Activated naive CD8-positive, alpha-beta T cell treated with anti-CD3 and anti-CD28 coated beads, Interleukin-2, amount 10 ng/mL, durations not matched to agents 7 days and 5 days (primary cell): Measurements from ENCODE around the gene ZNF575. TPM values are rescaled to one million over a fixed set of nuclear protein-coding genes. Genes with fewer than 3 reads are reported as not detected.

Source experiments
- ATAC-seq: fragments of 150-1000 bp; cut with Tn5 transposase; one replicate; pipeline ENCODE4 v1.10.0; 2021; ENCODE audit warnings: low read depth, moderate library complexity
- POLR2A ChIA-PET: fragments of 350-600 bp; sonication (Branson Sonifier 250); formaldehyde crosslinking; loops from one replicate; lab custom pipeline; 2021; ENCODE audit warnings: antibody characterized with exemption; lab: Charles Lee
- DNase-seq: peaks from one replicate; pipeline ENCODE4 v3.0.0; 2021
- H3K27ac Mint-ChIP-seq: one replicate; pipeline ENCODE4 v1.8.0; 2022; ENCODE audit warnings: mild to moderate bottlenecking, mixed read lengths
- H3K27me3 Mint-ChIP-seq: one replicate; pipeline ENCODE4 v1.8.0; 2022; ENCODE audit warnings: mild to moderate bottlenecking, moderate library complexity, mixed read lengths
- H3K36me3 Mint-ChIP-seq: one replicate; pipeline ENCODE4 v1.8.0; 2021; ENCODE audit warnings: mild to moderate bottlenecking, mixed read lengths
- H3K4me1 Mint-ChIP-seq: one replicate; pipeline ENCODE4 v1.8.0; 2021; ENCODE audit warnings: mixed read lengths
- H3K4me3 Mint-ChIP-seq: one replicate; pipeline ENCODE4 v1.8.0; 2022; ENCODE audit warnings: mild to moderate bottlenecking, moderate library complexity, mixed read lengths
- H3K9me3 Mint-ChIP-seq: one replicate; pipeline ENCODE4 v1.8.0; 2021; ENCODE audit warnings: mixed read lengths
- total RNA-seq, 2 experiments: library from RNA; stranded (reverse); gene quantifications; one replicate each; pipeline ENCODE4 v1.2.3, GENCODE V29; 2021

ZNF575 gene, protein sequence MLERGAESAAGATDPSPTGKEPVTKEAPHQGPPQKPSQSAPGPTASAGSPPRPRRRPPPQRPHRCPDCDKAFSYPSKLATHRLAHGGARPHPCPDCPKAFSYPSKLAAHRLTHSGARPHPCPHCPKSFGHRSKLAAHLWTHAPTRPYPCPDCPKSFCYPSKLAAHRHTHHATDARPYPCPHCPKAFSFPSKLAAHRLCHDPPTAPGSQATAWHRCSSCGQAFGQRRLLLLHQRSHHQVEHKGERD
- 1 to 10 TPM; 3.9 to 4.6 TPM for total RNA-seq

DNA sequence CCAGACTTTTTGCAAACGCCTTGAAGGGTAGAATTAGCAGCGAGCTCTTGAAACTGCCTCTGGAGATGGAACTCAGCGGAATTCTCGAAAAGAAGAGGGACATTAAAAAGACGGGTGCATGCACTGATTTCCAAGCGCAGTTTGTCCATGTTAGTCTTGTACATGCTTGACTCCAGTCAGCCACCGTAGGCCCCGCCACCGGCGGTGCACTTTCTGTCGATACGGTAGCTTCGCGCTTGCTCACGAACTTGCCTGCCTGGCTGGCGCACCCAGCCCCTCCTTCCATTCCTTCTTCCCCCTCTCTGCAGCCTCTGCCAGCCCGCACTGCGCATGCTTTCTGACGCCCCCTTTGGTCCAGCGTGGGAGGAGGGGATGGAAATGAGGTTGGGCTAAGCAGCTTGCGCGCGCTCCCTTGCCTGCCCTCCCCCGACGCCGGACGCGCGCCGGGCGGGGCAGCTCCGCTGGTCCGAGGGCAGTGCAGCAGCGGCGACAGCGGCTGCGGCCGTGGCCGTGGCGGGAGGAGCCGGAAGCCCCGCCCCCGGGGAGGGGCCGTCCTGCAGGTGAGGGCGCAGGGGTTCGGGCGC lies at the start of gene ZNF575:
Gene ZNF575 (plus strand): TSS at position 227 of the 584 bp plus-strand sequence. CDS start 1,235 bp downstream, outside the sequence.
- DNase-seq (peak; percentile 86), ATAC-seq (peak; percentile 64)
- POLR2A ChIA-PET, result interaction anchor here (1.1 to 3.7 kb wide), 15 partner anchors 8 to 135 kb away, joined by 3 to 22 read pairs (median 7); partner anchors contain the start of genes IRGQ, PHLDB3 and ZNF576
- Mint-ChIP-seq H3K4me1 (peaks cover 14% of the 10 kb centered on the region), H3K36me3 (peaks cover 3% of the 10 kb centered on the region), H3K4me3 (peak within 1 kb of the TSS; percentile 87), H3K9me3 (no peaks in the 10 kb centered on the region), H3K27me3 (no peaks in the 10 kb centered on the region), H3K27ac (peak within 1 kb of the TSS; percentile 97)

DNA sequence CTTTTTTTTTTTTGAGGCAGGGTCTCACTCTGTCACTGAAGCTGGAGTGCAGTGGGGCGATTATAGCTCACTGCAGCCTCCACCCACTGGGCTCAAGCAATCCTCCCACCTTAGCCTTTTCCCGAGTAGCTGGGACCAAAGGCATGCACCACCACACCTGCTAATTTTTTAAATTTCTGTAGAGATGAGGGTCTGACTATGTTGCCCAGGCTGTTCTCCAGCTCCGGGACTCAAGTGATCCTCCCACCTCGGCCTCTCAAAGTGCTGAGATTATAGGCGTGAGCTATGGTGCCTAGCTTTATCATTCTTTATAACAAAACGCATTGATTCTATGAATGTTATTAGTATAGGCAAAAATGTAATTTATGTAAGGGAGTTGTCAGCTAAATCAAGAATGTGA lies 49.7 kb upstream of the ZNF575 start:
- Mint-ChIP-seq H3K36me3 (peaks cover 3% of the 10 kb centered on the region), H3K4me1 (no peaks in the 10 kb centered on the region), H3K27ac (no peak overlapping the region), H3K27me3 (no peaks in the 10 kb centered on the region), H3K4me3 (no peak overlapping the region), H3K9me3 (no peaks in the 10 kb centered on the region)
- POLR2A ChIA-PET, result no interaction called here
- DNase-seq (no peak), ATAC-seq (no peak)

DNA sequence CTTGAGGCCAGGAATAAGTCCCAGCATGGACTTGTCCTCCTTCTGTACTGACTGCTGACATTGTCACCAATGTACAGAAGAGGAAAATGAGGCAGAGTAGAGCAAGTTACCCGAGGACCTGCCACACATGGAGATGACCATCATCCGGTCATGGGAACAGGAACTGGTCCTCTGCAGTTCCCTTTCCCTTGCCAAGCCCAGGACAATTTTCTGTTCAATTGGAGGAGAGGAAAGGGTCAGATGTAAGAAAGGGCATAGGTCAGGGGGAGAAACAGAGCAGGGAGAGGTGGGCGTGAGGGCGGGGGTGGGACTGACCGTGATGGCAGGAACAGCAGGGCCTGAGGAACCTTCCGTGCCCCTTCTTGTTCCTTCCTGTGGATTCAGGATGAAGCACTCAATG lies 47.0 kb upstream of the ZNF575 start:
- POLR2A ChIA-PET, result interaction anchor here (0.7 kb wide), 1 partner anchor 41 kb away, joined by 3 read pairs; no protein-coding TSS in a partner anchor
- Mint-ChIP-seq H3K27ac (no peak overlapping the region), H3K27me3 (no peaks in the 10 kb centered on the region), H3K4me1 (no peaks in the 10 kb centered on the region), H3K36me3 (peaks cover 5% of the 10 kb centered on the region), H3K4me3 (no peak overlapping the region), H3K9me3 (no peaks in the 10 kb centered on the region)
- DNase-seq (no peak), ATAC-seq (no peak)

DNA sequence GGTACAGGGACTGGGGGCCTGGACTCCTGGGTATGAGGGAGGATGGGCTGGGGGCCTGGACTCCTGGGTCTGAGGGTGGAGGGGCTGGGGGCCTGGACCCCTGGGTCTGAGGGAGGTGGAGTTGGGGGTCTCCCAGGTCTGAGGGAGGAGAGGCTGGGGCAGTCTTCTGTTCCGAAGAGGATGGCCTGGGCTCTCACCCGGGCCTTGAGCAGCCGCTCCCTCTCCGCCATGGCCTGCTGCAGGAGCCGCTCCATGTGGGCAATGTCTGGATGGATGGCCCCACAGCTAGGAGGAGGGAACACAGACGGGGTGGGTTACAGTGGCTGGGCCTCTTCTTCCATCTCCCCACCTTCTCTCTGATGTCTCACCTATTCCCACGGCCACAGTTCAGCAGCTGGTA lies 46.6 kb upstream of the ZNF575 start:
- Mint-ChIP-seq H3K36me3 (peaks cover 5% of the 10 kb centered on the region), H3K27ac (no peak overlapping the region)
- POLR2A ChIA-PET, result interaction anchor here (0.7 kb wide), 1 partner anchor 9 kb away, joined by 3 read pairs; no protein-coding TSS in a partner anchor

DNA sequence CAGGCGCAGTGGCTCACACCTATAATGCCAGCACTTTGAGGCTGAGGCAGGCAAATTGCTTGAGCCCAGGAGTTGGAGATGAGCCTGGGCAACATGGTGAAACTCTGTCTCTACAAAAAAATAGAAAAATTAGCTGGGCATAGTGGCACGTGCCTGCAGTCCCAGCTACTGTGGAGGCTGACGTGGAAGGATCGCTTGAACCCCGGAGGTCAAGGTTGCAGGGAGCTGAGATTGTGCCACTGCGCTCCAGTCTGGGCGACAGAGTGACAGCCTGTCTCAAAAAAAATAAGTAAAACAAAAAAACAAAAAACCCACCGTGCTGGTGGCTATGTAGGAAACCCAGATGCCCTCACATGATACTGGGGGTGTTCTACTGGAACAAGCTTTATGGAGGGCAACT lies 44.8 kb upstream of the ZNF575 start:
- Mint-ChIP-seq H3K36me3 (peaks cover 2% of the 10 kb centered on the region), H3K27me3 (no peaks in the 10 kb centered on the region), H3K4me3 (no peak overlapping the region), H3K9me3 (no peaks in the 10 kb centered on the region), H3K27ac (no peak overlapping the region), H3K4me1 (no peaks in the 10 kb centered on the region)
- POLR2A ChIA-PET, result no interaction called here
- no peak for ATAC-seq
- no peak for DNase-seq

More for the DNA sequence above, 46.6 kb upstream of the ZNF575 start:
- Mint-ChIP-seq H3K27me3 (no peaks in the 10 kb centered on the region), H3K9me3 (no peaks in the 10 kb centered on the region), H3K4me3 (no peak overlapping the region), H3K4me1 (no peaks in the 10 kb centered on the region)
- no peak for ATAC-seq
- DNase-seq, result no peak

DNA sequence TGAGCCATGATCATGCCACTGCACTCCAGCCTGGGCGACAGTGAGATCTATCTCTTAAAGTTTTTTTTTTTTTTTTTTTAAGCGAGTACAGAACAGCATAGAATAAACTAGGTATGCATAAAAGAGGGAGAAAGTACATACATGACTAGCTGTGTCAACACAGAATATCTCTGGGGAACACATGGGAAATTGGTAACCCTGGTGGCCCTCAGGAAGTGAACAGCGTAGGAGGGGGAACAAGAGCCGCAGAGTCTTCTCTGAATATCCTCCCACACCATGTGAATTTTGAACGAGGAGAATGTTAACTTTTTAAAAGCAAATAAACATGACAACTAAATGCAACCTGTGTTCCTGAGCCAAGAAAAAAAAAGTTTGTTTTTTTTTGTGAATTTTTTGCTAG lies 43.7 kb upstream of the ZNF575 start:
- H3K9me3 Mint-ChIP-seq, result no peaks in the 10 kb centered on the region
- no peak overlapping the region for H3K27ac Mint-ChIP-seq
- ATAC-seq (no peak), DNase-seq (no peak)
- no peaks in the 10 kb centered on the region for H3K27me3 Mint-ChIP-seq
- no peak overlapping the region for H3K4me3 Mint-ChIP-seq
- H3K4me1 Mint-ChIP-seq, result no peaks in the 10 kb centered on the region
- POLR2A ChIA-PET, result no interaction called here
- peaks cover 2% of the 10 kb centered on the region for H3K36me3 Mint-ChIP-seq

DNA sequence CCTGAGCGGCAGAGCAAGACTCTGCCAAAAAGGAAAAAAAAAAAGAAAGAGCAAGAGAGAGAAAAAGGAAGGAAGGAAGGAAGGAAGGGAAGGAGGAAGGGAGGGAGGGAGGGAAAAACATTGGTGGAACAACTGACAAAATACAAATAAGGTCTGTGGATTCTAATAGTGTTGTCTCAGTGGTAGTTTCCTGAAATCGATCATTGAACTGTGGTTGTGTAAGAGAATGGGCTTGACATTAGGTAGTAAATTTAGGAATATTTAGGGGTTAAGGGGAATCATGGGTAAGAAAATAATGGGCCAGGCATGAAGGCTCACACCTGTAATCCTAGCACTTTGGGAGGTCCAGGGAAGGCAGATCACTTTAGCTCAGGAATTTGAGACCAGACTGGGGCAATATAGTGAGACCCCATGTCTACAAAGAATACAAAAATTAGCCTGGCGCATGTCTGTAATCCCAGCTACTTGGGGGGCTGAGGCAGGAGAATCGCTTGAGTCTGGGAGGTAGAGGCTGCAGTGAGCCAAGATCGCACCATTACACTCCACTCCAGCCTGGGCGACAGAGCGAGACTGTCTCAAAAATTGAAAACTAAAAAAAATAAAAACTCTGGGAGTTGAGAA lies 42.9 kb upstream of the ZNF575 start:
- DNase-seq (no peak), ATAC-seq (no peak)
- no peaks in the 10 kb centered on the region for H3K4me1 Mint-ChIP-seq
- peaks cover 2% of the 10 kb centered on the region for H3K36me3 Mint-ChIP-seq
- no peak overlapping the region for H3K27ac Mint-ChIP-seq
- H3K27me3 Mint-ChIP-seq, result no peaks in the 10 kb centered on the region
- H3K4me3 Mint-ChIP-seq, result no peak overlapping the region
- POLR2A ChIA-PET, result no interaction called here
- no peaks in the 10 kb centered on the region for H3K9me3 Mint-ChIP-seq

DNA sequence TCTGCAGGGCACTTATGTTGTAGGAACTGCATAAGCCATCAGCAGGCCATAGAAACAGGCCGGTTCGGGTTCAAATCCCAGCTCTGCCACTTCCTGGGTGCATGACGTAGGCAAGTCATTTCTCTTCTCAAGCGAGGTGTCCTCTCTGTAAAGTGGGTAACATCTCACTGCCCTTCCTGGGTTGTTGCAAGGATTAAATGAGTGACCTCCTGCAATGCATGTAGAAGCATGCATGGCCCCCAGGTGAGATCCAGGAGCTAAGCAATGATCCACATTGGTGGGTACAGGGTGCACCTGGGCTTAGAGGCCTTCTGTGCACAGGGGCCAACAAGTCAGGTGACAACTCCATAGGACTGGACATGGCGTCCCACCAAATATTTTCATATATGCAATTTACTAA lies 42.2 kb upstream of the ZNF575 start:
- no peak for ATAC-seq
- POLR2A ChIA-PET, result no interaction called here
- Mint-ChIP-seq H3K9me3 (no peaks in the 10 kb centered on the region), H3K4me3 (no peak overlapping the region), H3K27ac (no peak overlapping the region), H3K36me3 (peaks cover 4% of the 10 kb centered on the region), H3K4me1 (no peaks in the 10 kb centered on the region), H3K27me3 (no peaks in the 10 kb centered on the region)
- no peak for DNase-seq

DNA sequence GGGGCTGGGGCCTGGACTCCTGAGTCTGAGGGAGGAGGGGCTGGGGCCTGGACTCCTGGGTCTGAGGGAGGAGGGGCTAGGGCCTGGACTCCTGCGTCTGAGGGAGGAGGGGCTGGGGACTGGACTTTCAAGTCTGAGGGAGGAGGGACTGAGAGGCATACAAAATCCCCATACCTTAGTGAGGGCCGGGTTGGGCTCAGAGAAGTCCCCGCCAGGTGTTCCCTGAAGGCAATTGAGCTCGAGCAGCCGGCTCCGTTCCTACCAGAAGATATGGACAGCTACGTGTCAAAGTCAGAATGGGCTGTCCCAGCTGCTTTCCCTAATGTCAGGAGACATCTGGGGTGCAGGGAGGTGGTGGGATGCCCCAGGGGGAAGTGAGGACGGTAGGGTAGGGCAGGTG lies 37.9 kb upstream of the ZNF575 start:
- Mint-ChIP-seq H3K4me3 (no peak overlapping the region), H3K27me3 (no peaks in the 10 kb centered on the region), H3K4me1 (peaks cover 2% of the 10 kb centered on the region), H3K9me3 (no peaks in the 10 kb centered on the region), H3K27ac (no peak overlapping the region), H3K36me3 (peaks cover 6% of the 10 kb centered on the region)
- ATAC-seq (no peak), DNase-seq (no peak)
- POLR2A ChIA-PET, result no interaction called here

DNA sequence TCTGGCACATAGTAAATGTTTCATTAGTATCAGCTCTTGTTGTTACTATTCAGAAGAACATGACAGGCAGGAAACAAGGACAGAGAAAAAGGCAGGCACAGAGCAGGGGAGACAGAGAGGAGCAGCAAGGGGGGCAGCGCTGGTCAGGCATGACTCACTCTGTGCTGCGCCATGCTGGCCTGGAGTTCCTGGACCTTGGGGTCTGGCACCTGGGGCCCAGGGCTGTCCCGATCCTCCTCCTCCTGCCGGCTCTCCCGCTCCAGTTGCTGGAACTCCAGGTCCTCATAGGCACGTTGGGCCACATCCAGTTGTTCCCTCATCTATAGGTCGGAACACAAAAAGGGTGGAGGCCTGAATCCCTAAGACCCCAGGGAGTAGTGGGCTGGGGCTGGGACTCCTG lies 36.0 kb upstream of the ZNF575 start:
- POLR2A ChIA-PET, result no interaction called here

DNA sequence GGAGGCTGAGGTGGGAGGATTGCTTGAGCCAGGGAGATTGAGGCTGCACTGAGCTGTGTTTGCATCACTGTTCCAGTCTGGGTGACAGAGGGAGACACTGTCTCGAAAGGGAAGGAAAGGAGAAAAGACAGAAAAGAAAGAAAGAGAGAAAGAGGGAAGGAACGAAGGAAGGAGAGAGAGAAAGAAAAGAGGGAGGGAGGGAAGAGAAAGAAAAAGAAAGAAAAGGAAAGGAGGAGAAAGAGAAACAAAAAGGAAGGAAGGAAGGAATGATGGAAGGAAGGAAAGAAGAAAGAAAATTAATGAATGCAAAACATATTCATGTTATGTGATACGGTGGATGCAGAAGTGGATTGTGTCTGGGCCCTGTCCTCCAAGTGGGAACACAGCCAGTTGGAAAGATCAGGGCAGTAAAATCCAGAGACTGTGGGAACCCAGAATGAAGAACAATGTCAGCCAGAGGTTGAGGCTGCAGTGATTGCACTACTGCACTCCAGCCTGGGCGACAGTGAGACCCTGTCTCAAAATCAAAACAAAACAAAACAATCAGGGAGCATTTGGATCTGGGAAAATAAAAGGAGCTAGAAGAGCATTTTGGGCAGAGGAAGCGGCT lies 34.6 kb upstream of the ZNF575 start:
- Mint-ChIP-seq H3K27ac (no peak overlapping the region), H3K27me3 (no peaks in the 10 kb centered on the region), H3K36me3 (peaks cover 9% of the 10 kb centered on the region), H3K4me1 (peaks cover 8% of the 10 kb centered on the region), H3K4me3 (no peak overlapping the region), H3K9me3 (no peaks in the 10 kb centered on the region)
- no peak for ATAC-seq
- DNase-seq, result no peak
- POLR2A ChIA-PET, result no interaction called here

More for the DNA sequence above, 36.0 kb upstream of the ZNF575 start:
- Mint-ChIP-seq H3K27me3 (no peaks in the 10 kb centered on the region), H3K36me3 (peaks cover 5% of the 10 kb centered on the region), H3K9me3 (no peaks in the 10 kb centered on the region), H3K4me3 (no peak overlapping the region), H3K27ac (no peak overlapping the region), H3K4me1 (peaks cover 2% of the 10 kb centered on the region)
- ATAC-seq, result no peak
- DNase-seq, result no peak

DNA sequence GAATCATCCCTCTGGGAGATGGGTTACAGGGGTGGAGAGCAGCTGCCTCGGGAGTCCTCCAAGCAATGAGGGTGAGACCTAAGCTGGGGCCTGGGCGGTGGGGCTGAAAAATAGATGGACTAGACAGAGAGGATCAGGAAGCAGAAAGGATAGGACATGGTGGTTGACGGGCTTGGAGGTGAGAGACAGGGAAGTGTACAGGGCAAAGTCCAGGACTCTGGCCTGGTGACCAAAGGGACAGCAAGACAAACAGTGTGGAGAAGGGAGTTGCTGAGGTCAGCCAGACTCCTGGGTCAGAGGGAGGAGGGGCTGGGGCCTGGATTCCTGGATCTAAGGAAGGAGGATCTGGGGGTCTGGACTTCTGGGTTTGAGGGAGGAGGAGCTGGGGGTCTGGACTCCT lies 33.9 kb upstream of the ZNF575 start:
- POLR2A ChIA-PET, result no interaction called here
- H3K9me3 Mint-ChIP-seq, result no peaks in the 10 kb centered on the region
- no peak overlapping the region for H3K4me3 Mint-ChIP-seq
- peaks cover 11% of the 10 kb centered on the region for H3K4me1 Mint-ChIP-seq
- DNase-seq (no peak), ATAC-seq (no peak)
- peaks cover 9% of the 10 kb centered on the region for H3K36me3 Mint-ChIP-seq
- H3K27ac Mint-ChIP-seq, result no peak overlapping the region
- no peaks in the 10 kb centered on the region for H3K27me3 Mint-ChIP-seq

DNA sequence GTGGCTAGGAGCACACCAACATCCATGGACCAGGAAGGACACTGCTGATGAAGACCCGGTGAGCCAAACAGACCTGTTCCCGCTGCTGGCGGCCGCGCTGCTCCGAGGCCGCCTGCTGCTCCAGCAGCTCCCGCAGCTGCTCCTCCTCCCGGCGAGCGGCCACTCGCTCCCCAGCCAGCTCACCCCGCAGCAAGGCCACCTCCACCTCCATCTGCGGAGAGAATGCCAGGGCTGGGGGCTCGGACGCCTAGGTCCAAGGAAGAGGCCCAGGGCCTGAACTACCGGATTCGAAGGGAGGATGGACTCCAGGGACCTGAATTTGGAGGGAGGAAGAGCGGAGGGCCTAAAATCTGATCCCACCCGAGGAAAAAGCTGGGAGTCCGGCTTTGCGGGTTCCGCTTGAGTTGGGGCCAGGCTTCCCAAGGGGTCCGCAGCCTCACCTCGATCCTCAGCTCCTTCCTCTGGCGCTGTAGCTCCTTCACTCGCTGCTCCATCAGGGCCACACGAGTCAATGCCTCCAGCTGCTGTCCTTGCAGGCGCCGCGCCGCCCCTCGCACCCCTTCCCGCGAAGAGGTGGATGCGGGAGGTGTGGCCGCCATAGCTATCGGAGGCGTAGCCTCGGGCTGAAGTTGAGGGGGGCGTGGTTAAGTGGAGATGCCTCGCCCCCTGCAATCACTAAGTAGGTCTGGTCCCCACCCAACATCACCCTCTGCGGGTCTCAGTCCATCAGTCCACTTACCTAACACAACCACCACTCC lies 31.1 kb upstream of the ZNF575 start:
- Mint-ChIP-seq H3K27ac (no peak overlapping the region), H3K9me3 (no peaks in the 10 kb centered on the region), H3K27me3 (no peaks in the 10 kb centered on the region), H3K4me1 (peaks cover 17% of the 10 kb centered on the region), H3K4me3 (peak overlapping the region; percentile 5), H3K36me3 (peaks cover 5% of the 10 kb centered on the region)
- POLR2A ChIA-PET, result interaction anchor here (3.9 kb wide), 1 partner anchor 37 kb away, joined by 26 read pairs; the partner anchor contains the start of gene LYPD3
- DNase-seq (no peak), ATAC-seq (no peak)
